Ureter (tissue), 1 donor: ENCODE measurements around the gene FKBP1A. TPM values are rescaled to one million over a fixed set of nuclear protein-coding genes. Genes with fewer than 3 reads are reported as not detected.

Source experiments
- DNase-seq: peaks from one replicate; pipeline ENCODE4 v3.0.0-alpha.2; 2020; ENCODE audit warnings: low spot score
- total RNA-seq: library from RNA; stranded (reverse); gene quantifications from one replicate; pipeline ENCODE4 v1.2.4, GENCODE V29; 2023
- donor health status: DM: yes; HTN: yes; CAD: no.

FKBP1A gene
- 260 TPM for total RNA-seq

DNA sequence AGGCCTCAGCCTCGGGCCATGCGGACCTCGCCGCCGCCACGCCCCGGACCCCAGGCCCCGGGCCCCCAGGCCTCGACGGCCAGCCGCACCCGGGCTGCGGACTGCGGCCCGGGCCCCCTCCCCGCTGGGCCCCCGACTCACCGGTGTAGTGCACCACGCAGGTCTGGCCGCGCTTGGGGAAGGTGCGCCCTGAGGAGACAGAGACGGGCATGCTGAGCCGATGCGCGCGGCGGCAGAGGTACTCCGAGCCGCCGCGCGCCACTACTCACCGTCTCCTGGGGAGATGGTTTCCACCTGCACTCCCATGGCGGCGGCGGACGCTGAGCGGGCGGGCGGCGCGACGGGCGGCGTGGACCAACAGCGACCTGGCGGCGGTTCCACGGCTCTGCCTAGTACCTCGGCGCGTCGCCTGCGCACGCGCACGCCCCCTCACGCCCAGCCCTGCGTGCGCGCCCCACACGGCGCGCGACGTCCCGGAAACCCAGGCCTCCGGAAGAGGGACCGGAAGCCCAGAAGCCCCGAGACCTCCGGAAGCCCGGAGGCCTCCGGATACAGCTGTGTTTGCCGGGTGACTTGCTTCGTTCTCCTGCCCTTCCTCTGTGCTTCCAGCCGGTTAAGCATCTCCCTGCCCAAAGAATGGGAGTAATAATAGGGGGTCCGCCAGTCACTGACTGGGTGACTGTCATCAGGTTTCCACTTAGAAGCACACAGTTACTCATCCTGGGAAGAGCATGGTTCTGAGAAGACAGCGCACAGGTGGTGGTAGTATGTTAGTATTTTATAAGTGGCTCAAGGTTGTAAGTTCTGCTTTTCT lies at the start of gene FKBP1A:
Gene FKBP1A, minus strand, starts transcription at position 362 of the 814 bp plus-strand sequence. Its CDS starts 56 bp downstream, at position 306.
- DNase-seq, result peak; percentile 92

DNA sequence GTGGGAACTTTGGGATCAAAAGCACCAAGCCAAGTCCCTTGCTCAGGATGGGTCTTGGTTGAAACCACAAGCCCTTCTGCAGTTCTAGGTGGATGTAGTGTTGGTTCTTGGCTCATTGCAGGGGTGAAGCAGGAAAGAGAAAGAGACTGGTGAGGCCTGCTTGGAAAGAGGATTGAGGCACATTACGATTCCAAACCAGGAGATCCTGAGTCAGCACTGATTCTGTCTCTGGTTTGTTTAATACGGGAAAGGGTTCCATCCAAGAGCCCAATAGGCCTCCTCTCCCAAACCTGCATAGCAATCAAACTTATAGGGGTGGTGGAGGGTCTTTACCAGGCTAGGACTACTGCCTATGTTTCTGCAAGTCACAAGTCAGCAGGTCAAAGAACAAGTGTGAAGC lies 49.5 kb upstream of the FKBP1A start:
- no peak for DNase-seq

DNA sequence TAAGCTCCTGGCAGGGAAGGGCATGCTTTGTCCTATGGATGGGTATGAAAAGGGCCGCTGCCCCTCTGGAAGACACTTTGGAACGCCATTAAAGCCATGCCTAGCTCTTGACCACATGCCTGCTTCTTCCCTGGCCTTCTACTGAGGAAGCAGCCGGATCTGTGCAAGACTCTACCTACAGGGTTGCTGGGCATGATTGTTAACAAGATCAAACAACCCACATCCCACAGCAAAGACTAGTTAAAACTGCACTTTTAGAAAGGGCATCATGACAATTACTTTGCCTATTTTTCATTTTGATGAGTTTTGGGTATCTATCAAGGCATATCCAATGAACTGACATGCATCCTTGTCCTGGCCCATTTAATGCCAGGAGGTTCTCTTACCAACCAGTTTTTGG lies 48.3 kb upstream of the FKBP1A start:
- no peak for DNase-seq

DNA sequence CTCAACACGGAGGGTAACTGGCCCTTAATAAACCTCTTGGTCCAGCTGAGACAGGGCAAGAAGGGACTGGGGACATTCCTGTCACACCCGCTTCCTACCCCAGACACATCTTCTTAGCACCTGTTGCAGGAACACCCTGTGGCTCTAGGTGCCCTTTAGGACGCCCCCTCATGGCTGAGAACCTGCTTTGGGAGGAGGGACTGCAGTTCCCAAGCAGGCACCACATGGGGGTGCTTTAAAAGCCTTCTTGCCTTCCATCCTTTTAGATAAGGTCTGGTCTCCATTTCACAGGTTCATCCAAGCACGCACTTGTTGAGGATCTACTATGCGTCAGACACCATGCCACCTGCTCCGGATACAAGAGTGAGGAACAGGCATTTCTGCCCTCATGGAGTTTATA lies 47.2 kb upstream of the FKBP1A start:
- DNase-seq, result no peak

DNA sequence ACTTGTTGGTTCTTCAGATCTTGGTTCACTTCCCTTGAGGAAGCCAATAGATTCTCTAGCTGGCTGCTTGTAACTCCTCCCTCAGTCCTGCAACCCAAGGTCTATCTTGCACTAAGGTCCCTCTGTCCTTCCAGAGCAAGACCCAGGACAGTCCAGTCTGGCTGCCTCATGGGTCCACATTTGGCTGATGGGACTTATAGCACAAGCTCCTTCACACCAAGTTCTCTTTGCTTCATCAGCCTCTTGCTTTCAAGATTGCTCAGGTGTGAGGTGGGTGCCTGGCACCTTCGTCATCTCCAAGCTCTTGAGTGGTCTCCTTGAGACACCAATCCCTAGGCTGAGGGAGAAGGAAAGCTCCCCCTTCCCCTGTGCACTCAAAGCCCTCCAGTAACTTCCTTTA lies 45.5 kb upstream of the FKBP1A start:
- no peak for DNase-seq

DNA sequence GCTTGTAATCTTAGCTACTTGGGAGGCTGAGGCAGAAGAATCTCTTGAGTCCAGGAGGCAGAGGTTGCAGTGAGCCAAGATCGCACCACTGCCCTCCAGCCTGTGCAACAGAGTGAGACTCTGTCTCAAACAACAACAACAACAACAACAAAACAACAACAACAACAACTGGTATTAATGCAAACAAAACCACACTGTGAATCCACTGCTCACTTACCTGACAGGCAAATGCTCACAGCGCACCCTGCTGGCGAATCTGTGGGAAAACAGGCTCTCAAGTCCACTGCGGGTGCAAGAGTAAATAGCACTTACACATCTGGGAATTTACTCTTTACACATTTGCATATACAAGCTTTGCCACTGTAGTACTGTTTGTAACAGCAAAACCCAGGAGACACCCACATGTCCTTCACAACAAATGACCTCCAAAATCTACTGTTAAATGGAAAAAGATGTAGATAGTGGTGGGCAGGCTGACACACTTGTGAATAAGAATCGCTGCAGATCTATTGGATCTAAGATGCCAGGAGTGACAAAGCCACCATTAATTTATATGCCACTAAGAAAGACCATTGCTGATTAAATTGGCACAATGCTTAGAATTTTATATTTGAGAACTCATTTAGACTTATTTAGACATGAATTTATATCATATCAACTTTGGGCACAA lies 44.5 kb upstream of the FKBP1A start:
- DNase-seq, result peak; percentile 75

DNA sequence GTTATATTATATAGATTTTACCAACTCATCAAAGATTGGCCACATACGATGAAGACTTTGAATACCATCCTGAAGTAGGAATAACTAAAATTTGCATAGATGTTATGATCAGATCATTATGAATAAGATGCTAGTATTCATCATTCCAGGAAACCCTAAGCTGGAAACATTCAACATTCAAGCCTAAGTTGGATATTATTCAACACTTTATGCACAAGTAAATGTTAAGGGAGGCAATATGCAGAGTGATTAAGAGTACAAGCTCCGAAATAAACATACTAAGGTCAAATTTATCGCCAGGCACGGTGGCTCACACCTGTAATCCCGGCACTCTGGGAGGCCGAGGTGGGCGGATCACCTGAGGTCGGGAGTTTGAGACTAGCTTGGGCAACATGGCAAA lies 43.4 kb upstream of the FKBP1A start:
- DNase-seq, result no peak

DNA sequence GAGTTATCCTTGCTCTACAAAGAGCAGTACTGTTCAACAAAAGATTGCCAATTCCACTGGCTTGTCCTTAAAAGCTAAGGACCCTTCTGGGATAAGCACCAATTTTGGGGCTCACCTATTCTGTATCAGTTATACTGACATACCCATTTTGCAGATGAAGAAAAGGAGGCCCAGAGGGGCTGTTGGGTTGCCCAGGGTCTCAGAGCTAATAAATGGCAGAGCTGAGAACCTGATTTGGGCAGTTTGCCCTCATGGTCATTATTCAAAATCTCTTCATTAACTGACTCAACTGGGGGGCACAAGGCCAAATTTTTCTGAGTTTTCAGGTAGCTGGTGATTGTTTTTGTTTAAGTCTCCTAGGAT lies 42.5 kb upstream of the FKBP1A start:
- DNase-seq, result no peak

DNA sequence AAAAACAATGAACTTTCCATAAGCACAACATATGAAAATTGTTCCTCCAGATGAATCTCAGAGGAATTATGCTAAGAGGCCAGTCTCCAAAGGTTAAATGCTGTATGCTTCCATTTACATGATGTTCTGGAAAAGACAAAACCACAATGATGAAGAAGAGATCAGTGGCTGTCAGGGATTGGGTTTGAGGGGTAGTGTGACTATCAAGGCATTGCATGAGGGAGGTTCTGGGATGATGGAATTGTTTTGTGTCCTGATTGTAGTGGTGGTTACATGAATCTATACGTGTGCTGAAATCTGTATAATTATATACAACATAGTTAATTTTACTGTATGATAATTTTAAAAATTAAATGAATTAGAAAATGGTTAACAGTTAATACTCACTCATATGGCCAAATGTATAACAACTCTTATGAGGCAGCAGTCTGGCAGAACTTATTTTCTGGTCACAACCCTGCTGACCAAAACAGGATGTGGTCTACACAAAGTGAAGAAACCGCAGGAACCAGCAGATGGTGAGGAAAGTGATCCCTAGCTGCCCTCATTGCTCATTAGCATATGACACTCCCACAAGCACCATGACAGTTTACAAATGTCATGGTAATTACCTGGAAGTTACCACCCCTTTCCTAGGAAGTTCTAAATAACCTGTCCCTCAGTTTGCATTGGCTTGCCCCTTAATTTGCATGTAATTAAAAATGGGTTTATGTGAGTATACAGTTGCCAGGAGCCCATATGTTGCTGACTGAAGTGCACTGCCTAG lies 41.9 kb upstream of the FKBP1A start:
- no peak for DNase-seq

DNA sequence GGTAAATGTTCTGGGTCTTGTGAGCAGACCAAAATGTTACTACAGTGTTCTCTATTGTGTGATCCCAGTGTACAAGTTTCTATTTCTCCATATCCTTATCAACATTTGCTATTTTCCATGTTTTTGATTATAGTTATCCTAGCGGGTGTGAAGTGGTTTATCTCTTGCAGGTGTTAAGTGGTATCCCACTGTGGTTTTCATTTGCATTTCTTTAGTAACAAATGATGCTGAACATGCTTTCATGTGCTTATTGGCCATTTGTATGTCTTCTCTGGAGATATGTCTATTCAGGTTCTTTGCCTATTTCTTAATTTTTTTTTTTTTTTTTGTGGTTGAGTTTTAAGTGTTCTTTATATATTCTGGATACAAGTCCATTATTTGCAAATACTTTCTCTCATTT lies 38.3 kb upstream of the FKBP1A start:
- no peak for DNase-seq

DNA sequence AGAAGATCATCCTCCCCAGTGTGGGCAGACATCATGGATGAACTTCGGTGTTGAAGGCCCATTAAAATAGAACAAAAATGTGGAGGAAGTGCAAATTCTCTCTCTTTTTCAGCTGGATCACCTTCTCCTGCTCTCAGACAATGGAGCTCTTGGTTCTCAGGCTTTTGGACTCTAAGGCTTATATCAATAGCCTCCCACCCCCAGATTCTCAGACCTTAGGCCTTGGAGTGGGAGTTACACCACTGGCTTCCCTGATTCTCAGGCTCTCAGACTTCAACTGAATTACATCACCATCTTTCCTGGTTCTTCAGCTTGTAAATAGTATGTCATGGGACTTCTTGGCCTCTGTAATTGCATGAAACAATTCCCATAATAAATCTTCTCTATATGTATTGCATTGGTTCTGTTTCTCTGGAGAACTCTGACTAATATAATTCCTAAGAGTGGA lies 37.2 kb upstream of the FKBP1A start:
- no peak for DNase-seq

DNA sequence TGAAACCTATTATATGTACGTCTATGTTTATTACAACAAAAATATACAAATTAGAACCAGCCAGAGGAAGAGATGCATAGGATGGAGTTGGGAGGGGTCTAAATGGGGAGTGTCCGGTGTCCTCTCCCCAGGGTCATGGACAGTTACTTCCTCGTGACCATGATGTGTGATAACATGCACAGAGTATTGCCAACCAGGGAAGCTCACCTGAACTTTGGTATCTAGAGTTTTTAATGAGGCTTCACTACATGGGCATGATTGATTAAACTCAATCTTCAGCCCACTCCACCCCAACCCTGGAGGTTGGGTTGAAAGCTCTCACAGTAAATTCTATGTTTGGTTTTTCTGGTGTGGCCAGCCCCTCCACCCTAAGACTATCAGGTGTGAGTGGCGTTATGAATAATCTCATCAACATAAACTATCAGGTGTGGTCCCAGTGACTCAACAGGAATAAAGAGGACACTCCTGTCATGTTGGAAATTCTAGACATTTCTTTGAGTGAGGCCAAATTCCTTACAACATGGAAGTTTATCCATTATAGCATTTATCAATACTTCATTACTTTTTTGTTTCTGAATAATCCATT lies 36.4 kb upstream of the FKBP1A start:
- DNase-seq, result no peak

DNA sequence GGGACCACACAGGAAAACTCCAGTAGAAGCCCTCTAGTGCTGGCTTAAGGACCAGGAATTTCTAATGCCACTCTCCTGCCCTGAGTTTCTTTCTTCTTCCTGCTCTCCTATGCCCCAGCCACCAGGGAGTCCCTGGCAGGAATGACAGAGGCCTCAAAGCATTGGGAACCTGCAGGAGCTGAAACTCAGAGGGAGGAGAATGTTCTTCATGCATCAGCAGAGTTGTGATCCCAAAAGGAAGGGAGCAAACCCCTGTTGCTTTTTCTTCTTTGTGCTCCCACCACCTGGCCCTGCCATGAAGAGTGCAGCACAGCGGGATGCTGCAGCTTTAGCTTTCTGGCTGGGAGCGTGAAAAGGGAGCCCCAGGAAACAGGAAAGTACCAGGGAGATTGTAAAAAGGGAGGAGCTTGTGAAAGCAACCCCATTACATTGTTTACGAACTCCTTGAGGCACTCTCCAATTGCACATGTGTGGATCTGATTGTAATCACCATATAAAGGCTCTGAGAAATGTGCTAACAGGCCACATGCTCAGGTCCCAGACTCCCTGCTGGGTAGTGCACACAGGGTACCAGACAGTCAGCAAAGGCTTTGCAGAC lies 34.7 kb upstream of the FKBP1A start:
- DNase-seq, result no peak

DNA sequence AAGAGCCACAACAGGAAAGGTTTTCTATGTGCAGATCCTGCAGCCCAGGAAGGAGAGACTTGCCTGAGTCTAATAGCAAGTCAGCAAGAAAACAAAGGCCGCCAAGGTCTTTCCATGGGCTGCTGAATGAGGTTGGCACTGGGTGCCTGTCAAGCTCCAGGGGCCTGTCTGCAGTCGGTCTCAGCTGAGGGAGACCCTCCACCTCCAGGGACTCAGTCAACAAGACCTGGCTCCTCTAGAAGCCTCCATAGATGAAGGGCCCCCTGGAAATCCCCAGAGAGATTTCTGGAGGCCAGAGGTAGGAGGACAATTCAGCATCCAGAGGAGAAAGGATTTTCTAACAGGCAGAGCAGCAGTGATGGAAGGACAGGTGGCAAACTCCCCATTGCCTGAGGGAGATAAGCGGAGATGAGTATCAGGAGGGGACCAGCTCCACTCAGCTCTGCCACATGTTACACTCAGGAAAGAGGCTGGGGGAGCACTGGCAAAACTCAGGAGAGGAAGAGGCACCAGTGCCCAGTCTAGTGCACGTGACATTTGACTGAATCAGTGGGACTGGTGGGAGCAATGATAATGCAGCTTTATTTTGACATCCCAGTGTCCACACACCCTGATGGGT lies 33.5 kb upstream of the FKBP1A start:
- no peak for DNase-seq

DNA sequence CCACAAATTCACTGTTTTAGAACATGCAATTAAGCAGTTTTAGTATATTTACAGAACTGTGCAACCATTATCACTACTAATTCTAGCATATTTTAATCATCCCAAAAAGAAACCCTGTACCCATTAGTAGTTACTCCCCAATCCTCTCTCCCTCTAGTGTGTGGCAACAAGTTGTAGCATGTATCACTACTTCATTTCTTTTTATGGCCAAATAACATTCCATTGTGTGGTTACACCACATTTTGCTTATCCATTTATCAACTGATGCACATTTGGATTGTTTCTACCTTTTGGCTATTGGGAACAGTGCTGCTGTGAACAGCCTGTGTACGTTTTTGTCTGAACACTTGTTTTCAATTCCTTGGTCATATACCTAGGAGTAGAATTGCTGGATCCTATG lies 31.5 kb upstream of the FKBP1A start:
- no peak for DNase-seq

DNA sequence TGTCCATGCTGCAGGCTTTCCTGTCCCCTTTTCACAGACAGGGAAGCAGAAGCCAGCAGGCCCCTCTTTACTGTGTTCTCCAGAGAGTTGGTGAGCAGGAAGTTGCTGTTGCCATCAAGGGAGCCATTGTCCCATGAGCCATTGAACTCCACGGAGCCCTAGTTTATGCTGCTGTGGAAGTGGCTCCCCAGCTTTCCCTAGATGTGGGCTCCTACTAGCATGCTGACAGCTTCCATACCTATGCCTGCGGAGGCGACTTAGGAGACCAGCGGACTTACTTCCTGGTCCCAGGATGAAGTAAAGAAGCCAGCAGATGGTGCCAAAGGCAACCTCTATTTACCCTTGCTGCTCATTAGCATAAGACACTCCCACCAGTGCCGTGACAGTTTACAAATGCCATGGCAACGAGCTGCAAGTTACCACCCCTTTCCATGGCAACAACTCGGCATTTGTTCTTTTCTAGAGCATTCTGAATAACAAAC lies 30.8 kb upstream of the FKBP1A start:
- DNase-seq, result no peak

DNA sequence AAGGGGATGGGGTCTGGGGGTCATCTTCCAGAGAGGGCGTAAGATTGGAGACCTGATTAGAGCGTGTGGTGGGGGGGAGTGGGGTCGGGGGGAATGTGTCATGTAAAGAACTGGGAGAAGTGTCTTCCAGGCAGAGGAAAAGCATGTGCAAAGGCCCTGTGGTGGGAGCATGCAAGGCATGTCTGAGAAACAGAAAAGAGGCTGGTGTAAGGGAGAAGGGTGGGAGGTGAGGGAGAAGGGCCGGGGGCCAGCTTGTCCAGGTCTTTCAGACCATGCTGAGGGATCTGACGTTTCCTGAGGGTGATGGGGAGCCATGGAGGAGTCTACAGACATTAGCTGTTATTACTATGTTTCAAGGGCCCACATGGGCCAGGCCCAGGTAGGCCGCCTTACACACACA lies 30.4 kb upstream of the FKBP1A start:
- no peak for DNase-seq

DNA sequence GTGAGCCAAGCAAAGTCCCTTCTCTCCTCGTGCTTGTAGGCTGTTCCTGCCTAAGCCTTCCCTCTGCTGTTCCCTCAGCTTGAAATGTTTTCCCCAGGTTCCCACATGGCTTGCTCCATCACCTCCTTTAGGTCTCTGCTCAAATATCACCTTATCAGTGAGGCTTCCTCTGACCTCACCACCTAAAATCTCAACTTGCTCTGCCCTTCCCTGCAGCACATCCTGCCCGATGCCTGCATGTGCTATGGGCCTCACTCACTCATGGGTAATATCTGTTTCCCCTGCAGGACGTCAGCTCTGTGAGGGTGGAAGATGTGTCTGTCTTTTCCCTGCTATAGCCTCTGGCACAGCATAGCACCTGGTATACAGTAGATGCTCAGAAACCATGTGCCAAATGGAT lies 29.9 kb upstream of the FKBP1A start:
- no peak for DNase-seq

DNA sequence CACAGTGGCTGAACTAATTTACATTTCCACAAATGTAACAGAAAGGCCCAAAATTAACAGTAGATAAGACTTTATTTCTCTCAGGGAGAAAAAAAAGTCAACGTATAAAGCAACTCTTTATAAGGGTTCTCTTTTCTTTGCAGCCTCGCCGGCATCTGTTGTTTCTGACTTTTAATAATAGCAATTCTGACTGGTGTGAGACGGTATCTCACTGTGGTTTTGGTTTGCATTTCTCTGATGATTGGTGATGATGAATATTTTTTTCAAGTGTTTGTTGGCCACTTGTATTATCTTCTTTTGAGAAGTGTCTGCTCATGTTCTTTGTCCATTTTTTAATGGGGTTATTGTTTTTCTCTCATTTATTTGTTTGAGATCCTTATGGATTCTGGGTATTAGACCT lies 27.2 kb upstream of the FKBP1A start:
- DNase-seq, result no peak

DNA sequence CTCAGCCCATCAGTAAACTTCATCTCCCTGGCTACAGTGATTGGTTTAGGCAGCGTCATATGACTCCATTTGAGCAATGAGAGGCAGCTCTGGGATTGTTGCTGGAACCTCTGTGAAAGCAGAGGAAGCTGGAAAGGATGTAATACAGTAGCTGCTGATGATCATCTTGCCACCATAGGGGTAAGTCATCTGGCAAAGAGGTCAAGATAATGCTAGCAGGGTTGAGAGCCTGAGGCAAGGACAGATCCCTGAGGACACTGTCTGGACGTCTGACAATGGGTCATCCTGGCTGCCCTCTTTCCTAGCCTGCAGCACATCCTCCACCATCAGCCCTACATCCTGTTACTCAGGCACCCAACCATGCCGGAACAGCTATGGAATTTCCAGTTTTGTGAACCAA lies 25.5 kb upstream of the FKBP1A start:
- DNase-seq, result no peak

DNA sequence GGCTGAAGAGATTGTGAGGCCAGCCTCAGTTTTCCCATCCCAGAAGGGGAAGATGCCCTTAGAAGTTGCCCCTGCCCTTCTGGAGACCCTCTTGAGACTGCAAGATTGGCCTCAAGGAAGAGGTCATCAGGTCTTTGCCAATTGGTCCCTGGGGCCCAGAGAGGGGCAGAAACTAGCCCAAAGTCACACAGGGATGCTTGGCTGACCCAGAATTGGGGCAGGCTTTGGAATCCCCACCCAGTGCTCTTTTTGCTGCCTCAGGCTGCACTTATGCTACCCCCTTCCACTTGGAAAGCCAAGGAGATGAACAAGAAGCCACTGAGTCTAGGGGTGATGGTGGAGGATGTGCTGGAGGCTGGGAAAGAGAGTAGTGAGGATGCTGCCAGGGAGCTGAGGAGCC lies 24.9 kb upstream of the FKBP1A start:
- no peak for DNase-seq
